Right lobe of liver (tissue), 6 donors: ENCODE results near the gene DYSF. TPM values are rescaled to one million over a fixed set of nuclear protein-coding genes. Genes with fewer than 3 reads are reported as not detected.
"Not testable (repeated sequence)": the region's sequence is repeated elsewhere in the genome, so short reads cannot be mapped to it uniquely, and the experiment has no call there.

Experiments
- ATAC-seq, 4 donors: fragments of 200-7000 bp; cut with Tn5 transposase; one replicate each; pipeline ENCODE4 v1.9.1; 2020; ENCODE audit warnings: mild to moderate bottlenecking in 4 of 4, moderate library complexity in 4 of 4
- DNase-seq, 3 donors: peaks; one replicate each; pipeline ENCODE4 v3.0.0-alpha.2; 2020
- H3K27ac ChIP-seq, 3 donors: fragments of 200-600 bp; one replicate each; pipeline ENCODE4 v1.8.0; 2022
- H3K27me3 ChIP-seq, 2 donors: fragments of 200-600 bp; one replicate each; pipeline ENCODE4 v1.8.0; 2022
- H3K36me3 ChIP-seq, 4 donors: fragments of 200-600 bp; sonication (generic) in 1 of 4; one replicate each; pipeline versions ENCODE4 v1.5.1 to v1.8.0; 2017 to 2022; ENCODE audit warnings: control low read depth in 1 of 4
- H3K4me1 ChIP-seq, 4 donors: fragments of 200-600 bp; sonication (generic) in 1 of 4; one replicate each; pipeline versions ENCODE4 v1.5.1 to v1.8.0; 2017 to 2022; ENCODE audit warnings: control low read depth in 1 of 4
- H3K4me3 ChIP-seq, 3 donors: fragments of 200-600 bp; one replicate each; pipeline ENCODE4 v1.8.0; 2022
- H3K9me3 ChIP-seq, 4 donors: fragments of 200-600 bp; sonication (generic) in 1 of 4; one replicate each; pipeline versions ENCODE4 v1.5.1 to v1.8.0; 2017 to 2022; ENCODE audit warnings: control low read depth in 1 of 4
- CTCF ChIP-seq, 4 donors: fragments of 200-600 bp in 3 of 4; fragments of 450-650 bp in 1 of 4; IDR thresholded peaks; one replicate each; pipeline versions ENCODE4 v1.5.1 to v1.8.0; 2016 to 2022; ENCODE audit warnings: antibody characterized with exemption in 4 of 4, mild to moderate bottlenecking in 2 of 4
- POLR2A ChIP-seq: fragments of 450-650 bp; IDR thresholded peaks from one replicate; pipeline ENCODE4 v1.6.1; 2017; ENCODE audit warnings: antibody characterized with exemption, mild to moderate bottlenecking
- WGBS: methylation state at CpG from one replicate; pipeline ENCODE4 v1.1.6; 2018; ENCODE audit warnings: low coverage, low lambda C conversion rate; ENCODE audit not compliant: insufficient coverage; ENCODE audit errors: missing lambda C conversion rate; 5-methylcytosine and 5-hydroxymethylcytosine counted together
- intact Hi-C, 2 donors: fragments of 100-400 bp; cut with DNase I; formaldehyde crosslinking; loops; one replicate each; pipeline versions ENCODE4 v1.11.2 to v1.14.1; 2022
- total RNA-seq, 6 experiments: library from RNA; depleted of rRNA in 2 of 6; stranded (reverse); fragments of >200 nt in 2 of 6; fragmentation: NEBNext Ultra II Directional in 3 of 6; extraction: Animal tissue kit (Norgen Biotek cat#: 25700) in 3 of 6; gene quantifications; one replicate each; pipeline versions ENCODE4 v1.1.0 to v1.2.4, GENCODE V29; 2016 to 2023
- donor health status: DM: no; HTN: yes; CAD: no.
- donor health status: DM: no; HTN: no; CAD: no.
- donor health status: DM: no; HTN: no; CAD: no.
- donor health status: DM: no; HTN: yes; CAD: no.
- donor health status: DM: no; HTN: yes; CAD: no.

DYSF gene
- total RNA-seq, 6 experiments from 2014 or later: 21.8 to 55.0 (median 32.9) TPM

GRCh38 chr2:71423817-71424420 lies 29.4 kb upstream of the DYSF start:
- peaks cover 0 to 22% (median 10%) of the 10 kb centered on the region in 4 donors for H3K36me3 ChIP-seq
- DNase-seq (no peak), ATAC-seq (peak; percentile 9 to 44 (median 20))
- TF ChIP-seq POLR2A (no peak), CTCF (IDR thresholded peaks at IDR 0.05) (no peak)
- peak overlapping the region in 1 of 3 donors; percentile 6 for H3K27ac ChIP-seq
- no peaks in the 10 kb centered on the region for H3K9me3 ChIP-seq
- H3K27me3 ChIP-seq: no peaks in the 10 kb centered on the region
- intact Hi-C loops: no loop called here
- H3K4me1 ChIP-seq: peaks cover 0 to 27% (median 12%) of the 10 kb centered on the region in 4 donors
- no peak overlapping the region for H3K4me3 ChIP-seq
- 88% methylated on average over 3 of the region's 3 CpGs for WGBS

DNA sequence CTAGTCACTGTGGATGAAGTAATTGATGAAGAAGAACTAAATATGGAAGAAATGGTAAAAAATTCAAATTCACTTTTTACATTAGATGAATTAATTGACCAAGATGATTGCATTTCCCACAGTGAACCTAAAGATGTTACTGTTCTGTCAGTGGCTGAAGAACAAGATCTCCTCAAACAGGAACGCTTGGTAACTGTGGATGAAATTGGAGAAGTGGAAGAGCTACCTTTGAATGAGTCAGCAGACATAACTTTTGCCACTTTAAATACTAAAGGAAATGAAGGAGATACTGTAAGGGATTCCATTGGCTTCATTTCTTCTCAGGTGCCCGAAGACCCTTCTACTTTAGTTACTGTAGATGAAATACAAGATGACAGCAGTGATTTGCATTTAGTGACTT lies 26.6 kb upstream of the DYSF start:
- Histone ChIP-seq H3K27ac (peak overlapping the region in 1 of 3 donors; percentile 71), H3K4me3 (no peak overlapping the region), H3K36me3 (peaks cover 3 to 30% (median 15%) of the 10 kb centered on the region in 4 donors), H3K27me3 (no peaks in the 10 kb centered on the region), H3K4me1 (peaks cover 0 to 31% (median 9%) of the 10 kb centered on the region in 4 donors), H3K9me3 (no peaks in the 10 kb centered on the region)
- ATAC-seq (no peak), DNase-seq (no peak)
- 100% methylated on average over 2 of the region's 2 CpGs for WGBS
- no peak for TF ChIP-seq CTCF (IDR thresholded peaks at IDR 0.05)
- no peak for TF ChIP-seq POLR2A
- intact Hi-C loops: no loop called here

DNA sequence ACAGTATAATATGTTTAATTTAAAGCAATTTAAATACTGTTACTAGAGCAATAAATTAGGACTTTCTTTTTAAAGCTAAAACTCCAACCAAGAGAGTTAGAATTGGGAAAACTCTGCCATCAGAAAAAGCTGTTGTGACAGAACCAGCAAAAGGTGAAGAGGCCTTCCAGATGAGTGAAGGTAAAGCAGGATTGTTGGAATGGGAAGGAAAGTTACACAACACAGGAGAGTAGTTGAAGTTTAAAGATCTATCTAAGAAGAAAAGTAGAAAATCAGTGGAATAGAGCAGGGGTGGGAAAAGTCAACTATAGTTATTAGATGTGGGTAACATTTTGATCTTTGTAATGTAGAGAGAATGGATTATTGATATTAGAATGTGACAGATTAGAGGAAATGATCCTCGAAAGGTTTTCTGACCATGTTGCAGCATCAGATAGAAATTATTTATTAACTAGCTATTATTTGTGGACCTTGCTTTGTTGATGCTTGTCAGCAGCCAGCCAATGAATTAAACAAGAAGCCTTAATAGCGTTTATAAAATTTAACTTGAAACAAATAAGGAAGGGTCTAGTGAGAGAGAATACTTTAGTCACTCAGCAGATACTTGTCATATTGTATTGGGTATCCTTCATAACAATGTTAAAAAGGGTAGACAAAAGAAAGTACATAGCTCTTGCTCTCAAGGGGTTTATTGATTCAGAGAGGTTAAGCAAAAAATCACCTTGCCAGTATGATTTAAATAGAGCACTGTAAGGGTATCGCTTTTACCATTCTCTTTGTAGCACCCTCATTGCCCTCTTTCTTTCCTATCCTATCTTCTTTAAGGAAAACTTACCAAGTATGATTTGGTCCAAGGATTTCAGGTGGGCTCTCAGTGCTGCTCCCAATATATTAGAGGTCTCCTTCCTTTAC lies 24.6 kb upstream of the DYSF start:
- peak; percentile 78 to 90 (median 84) for ATAC-seq

DNA sequence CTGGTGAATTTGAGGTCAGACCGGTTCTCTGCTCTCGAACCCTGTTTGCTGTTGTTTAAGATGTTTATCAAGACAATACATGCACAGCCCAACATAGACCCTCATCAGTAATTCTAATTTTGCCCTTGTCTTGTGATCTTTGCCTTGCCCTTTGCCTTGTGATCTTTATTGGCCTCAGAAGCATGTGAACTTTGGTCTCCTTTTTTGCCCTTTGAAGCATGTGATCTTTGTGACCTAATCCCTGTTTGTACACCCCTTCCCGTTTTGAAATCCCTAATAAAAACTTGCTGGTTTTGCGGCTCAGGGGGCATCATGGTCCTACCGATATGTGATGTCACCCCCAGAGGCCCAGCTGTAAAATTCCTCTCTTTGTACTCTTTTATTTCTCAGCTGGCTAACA lies 8.2 kb upstream of the DYSF start:
- intact Hi-C loops, DNase-seq, H3K27me3 ChIP-seq, H3K9me3 ChIP-seq, H3K4me3 ChIP-seq, ATAC-seq, H3K4me1 ChIP-seq, H3K36me3 ChIP-seq, H3K27ac ChIP-seq: not testable (repeated sequence)
- 42% methylated on average over 4 of the region's 5 CpGs for WGBS

More for the DNA sequence above, 24.6 kb upstream of the DYSF start:
- Histone ChIP-seq H3K4me1 (peaks cover 0 to 26% (median 9%) of the 10 kb centered on the region in 4 donors), H3K27ac (peak overlapping the region; percentile 7 to 71 (median 34)), H3K36me3 (peaks cover 0 to 34% (median 14%) of the 10 kb centered on the region in 4 donors), H3K9me3 (no peaks in the 10 kb centered on the region), H3K4me3 (peak overlapping the region in 1 of 3 donors; percentile 11), H3K27me3 (no peaks in the 10 kb centered on the region)
- no peak for TF ChIP-seq CTCF (IDR thresholded peaks at IDR 0.05)
- no peak for TF ChIP-seq POLR2A
- intact Hi-C loops: no loop called here
- DNase-seq: no peak
- 33% methylated on average over 3 of the region's 3 CpGs for WGBS

GRCh38 chr2:71446505-71446904 lies 6.9 kb upstream of the DYSF start:
- ATAC-seq (peak in 1 of 4 donors; percentile 9), DNase-seq (no peak)
- no peaks in the 10 kb centered on the region for H3K9me3 ChIP-seq
- no peak overlapping the region for H3K4me3 ChIP-seq
- H3K4me1 ChIP-seq: peaks cover 0 to 7% (median 0%) of the 10 kb centered on the region in 4 donors
- TF ChIP-seq CTCF (IDR thresholded peaks at IDR 0.05): no peak
- no peak for TF ChIP-seq POLR2A
- no peak overlapping the region for H3K27ac ChIP-seq
- no peaks in the 10 kb centered on the region for H3K36me3 ChIP-seq
- intact Hi-C loops: no loop called here
- H3K27me3 ChIP-seq: no peaks in the 10 kb centered on the region
- WGBS: 100% methylated on average over 1 of the region's 1 CpG
